ENCODE data around the gene REXO1. TPM values are rescaled to one million over a fixed set of nuclear protein-coding genes. Genes with fewer than 3 reads are reported as not detected.
A peak's percentile ranks its signal among the peaks of the same experiment; 100 is the strongest.

Gene REXO1
- total RNA-seq, 4 donors from 2014 or later, result 7.5 to 16.4 (median 15.4) TPM

DNA sequence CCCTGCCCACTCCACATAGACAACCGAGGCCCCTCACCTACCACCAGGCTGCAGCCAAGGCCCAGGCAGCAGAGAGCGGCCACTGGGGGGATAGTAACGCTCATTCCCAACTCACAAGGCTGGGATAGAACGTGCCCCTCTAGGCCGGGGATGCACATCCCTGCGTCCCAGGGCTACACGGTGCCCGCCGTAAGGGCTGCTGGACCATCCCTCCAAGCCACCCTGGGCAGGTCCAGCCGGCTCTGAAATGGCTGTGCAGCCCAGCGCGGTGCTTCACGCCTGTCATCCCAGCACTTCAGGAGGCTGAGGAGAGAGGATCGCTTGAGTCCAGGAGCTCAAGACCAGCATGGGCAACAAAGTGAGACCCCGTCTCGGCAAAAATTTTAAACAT is 3.2 kb downstream of the REXO1 start:
- Histone ChIP-seq H3K27ac (no peak overlapping the region), H3K36me3 (peaks cover 0 to 28% (median 0%) of the 10 kb centered on the region in 3 donors), H3K4me1 (peaks cover 65 to 86% (median 67%) of the 10 kb centered on the region in 3 donors), H3K4me3 (peak overlapping the region in 1 of 4 donors; percentile 9), H3K9me3 (no peaks in the 10 kb centered on the region), H3K27me3 (no peaks in the 10 kb centered on the region)
- DNase-seq, result no peak
- intact Hi-C loops (cut with DNase I), result no loop called here
- TF ChIP-seq, protein P1, sequence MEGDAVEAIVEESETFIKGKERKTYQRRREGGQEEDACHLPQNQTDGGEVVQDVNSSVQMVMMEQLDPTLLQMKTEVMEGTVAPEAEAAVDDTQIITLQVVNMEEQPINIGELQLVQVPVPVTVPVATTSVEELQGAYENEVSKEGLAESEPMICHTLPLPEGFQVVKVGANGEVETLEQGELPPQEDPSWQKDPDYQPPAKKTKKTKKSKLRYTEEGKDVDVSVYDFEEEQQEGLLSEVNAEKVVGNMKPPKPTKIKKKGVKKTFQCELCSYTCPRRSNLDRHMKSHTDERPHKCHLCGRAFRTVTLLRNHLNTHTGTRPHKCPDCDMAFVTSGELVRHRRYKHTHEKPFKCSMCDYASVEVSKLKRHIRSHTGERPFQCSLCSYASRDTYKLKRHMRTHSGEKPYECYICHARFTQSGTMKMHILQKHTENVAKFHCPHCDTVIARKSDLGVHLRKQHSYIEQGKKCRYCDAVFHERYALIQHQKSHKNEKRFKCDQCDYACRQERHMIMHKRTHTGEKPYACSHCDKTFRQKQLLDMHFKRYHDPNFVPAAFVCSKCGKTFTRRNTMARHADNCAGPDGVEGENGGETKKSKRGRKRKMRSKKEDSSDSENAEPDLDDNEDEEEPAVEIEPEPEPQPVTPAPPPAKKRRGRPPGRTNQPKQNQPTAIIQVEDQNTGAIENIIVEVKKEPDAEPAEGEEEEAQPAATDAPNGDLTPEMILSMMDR (IDR thresholded peaks at IDR 0.05), result no peak
- TF ChIP-seq POLR2A (IDR thresholded peaks at IDR 0.05), result no peak
- WGBS, 2 donors, result 70 to 95% methylated on average over 2 to 6 of the region's 16 CpGs

DNA sequence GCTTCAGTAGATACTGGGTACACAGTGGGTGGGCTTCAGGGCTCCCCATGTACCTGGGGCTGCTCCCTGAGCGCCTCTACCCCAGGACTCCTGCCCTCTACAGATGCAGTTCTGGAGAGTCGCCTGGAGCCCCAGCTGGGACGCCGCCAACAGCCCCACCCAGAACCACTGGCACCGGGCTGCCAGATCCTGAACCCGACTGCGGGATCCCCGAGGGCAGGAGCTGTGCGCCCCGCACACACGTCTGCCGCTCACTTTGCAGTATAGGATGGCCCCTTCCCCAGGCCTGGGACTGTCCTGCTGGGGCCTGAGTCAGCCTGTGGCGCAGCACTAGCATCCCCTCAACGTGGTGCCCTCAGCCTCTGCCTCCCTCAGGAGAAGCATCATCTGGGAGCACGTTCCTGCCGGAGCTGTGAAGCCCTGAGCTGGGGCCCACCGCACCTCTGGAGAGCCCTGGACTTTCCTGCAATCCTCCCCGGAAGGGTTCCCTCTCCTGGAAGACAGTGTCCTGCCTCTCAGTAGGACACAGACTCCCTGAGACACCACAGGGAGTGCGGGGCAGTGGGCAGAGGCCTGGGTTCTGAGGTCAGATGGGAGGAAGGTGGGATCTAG is 3.7 kb downstream of the REXO1 start:
- TF ChIP-seq, protein P1 (IDR thresholded peaks at IDR 0.05), result no peak
- no peak for TF ChIP-seq POLR2A (IDR thresholded peaks at IDR 0.05)
- Histone ChIP-seq H3K36me3 (peaks cover 0 to 33% (median 4%) of the 10 kb centered on the region in 3 donors), H3K27me3 (no peaks in the 10 kb centered on the region), H3K9me3 (no peaks in the 10 kb centered on the region), H3K27ac (peak overlapping the region in 3 of 4 donors; percentile 45 to 64 (median 59)), H3K4me1 (peaks cover 69 to 91% (median 72%) of the 10 kb centered on the region in 3 donors), H3K4me3 (no peak overlapping the region)
- intact Hi-C loops (cut with DNase I), result no loop called here
- DNase-seq, result no peak
- WGBS, 2 donors, result 53 to 100% methylated on average over 3 of the region's 19 CpGs

DNA sequence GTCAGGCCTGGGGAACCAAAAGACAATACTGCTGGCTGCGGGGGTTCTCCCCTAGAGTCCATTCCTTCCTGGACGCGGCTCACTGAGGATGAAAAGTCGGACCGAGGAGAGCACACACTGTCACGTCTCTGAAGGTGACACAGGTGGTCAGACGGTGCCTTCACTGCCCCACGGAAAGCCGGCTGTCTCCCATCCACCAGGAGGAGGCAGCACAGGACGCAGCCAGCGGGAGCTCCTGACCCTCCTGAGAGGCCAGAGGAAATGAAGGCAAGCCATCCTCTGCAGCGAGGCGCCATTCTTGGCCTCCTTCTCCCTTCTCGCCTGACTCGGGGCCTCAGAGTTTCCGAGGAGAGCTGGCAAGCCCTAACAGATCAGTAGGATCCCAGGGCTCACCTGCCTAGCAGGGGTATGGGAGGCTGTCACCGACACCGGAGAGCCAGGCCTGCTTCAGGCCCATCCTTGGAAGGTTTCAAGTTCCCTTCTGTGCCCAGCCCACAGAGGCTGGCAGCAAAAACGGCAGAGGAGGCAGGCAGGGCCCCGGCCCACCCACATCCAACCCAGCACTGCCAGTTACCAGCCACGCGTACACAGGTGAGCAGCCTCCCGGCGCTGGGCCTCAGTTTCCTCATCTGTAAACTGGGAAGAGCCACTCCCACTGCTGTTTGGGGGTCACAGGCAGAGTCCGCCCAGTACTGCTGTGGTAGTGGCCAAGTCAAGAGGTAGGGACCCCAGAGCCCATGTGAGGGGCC is 4.5 kb downstream of the REXO1 start:
- TF ChIP-seq POLR2A (IDR thresholded peaks at IDR 0.05), result no peak
- TF ChIP-seq, protein P1 (IDR thresholded peaks at IDR 0.05), result peak in 2 of 6 experiments; percentile 17 to 38
- WGBS, 2 donors, result 50 to 100% methylated on average over 1 to 9 of the region's 25 CpGs
- peaks cover 70 to 91% (median 74%) of the 10 kb centered on the region in 3 donors for H3K4me1 ChIP-seq
- peak overlapping the region in 1 of 4 donors; percentile 21 for H3K4me3 ChIP-seq
- H3K36me3 ChIP-seq, result peaks cover 0 to 41% (median 7%) of the 10 kb centered on the region in 3 donors
- peak overlapping the region; percentile 25 to 64 (median 52) for H3K27ac ChIP-seq
- H3K27me3 ChIP-seq, result no peaks in the 10 kb centered on the region
- DNase-seq, result no peak
- intact Hi-C loops (cut with DNase I), result no loop called here
- no peaks in the 10 kb centered on the region for H3K9me3 ChIP-seq

DNA sequence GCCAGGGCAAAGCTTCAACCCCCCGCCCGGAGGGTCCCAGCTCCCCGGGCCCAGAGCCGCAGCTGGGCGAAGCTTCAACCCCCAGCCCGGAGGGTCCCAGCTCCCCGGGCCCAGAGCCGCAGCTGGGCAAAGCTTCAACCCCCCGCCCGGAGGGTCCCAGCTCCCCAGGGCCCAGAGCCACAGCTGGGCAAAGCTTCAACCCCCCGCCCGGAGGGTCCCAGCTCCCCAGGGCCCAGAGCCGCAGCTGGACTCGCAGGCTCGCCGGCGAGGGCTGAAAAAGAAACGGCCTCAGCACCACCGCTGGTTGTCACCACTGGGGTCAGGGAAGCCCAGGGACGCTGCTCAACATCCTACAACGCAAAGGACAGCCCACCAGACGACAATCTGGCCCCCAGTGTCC is 5.2 kb downstream of the REXO1 start:
- Histone ChIP-seq H3K36me3 (peaks cover 0 to 48% (median 7%) of the 10 kb centered on the region in 3 donors), H3K27ac (peak overlapping the region; percentile 18 to 64 (median 59)), H3K4me3 (peak overlapping the region in 1 of 4 donors; percentile 35), H3K27me3 (no peaks in the 10 kb centered on the region), H3K4me1 (peaks cover 70 to 96% (median 74%) of the 10 kb centered on the region in 3 donors), H3K9me3 (no peaks in the 10 kb centered on the region)
- DNase-seq, result no peak
- no peak for TF ChIP-seq POLR2A (IDR thresholded peaks at IDR 0.05)
- intact Hi-C loops (cut with DNase I), result no loop called here
- 0 to 61% methylated on average over 1 to 3 of the region's 22 CpGs for WGBS, 2 donors

DNA sequence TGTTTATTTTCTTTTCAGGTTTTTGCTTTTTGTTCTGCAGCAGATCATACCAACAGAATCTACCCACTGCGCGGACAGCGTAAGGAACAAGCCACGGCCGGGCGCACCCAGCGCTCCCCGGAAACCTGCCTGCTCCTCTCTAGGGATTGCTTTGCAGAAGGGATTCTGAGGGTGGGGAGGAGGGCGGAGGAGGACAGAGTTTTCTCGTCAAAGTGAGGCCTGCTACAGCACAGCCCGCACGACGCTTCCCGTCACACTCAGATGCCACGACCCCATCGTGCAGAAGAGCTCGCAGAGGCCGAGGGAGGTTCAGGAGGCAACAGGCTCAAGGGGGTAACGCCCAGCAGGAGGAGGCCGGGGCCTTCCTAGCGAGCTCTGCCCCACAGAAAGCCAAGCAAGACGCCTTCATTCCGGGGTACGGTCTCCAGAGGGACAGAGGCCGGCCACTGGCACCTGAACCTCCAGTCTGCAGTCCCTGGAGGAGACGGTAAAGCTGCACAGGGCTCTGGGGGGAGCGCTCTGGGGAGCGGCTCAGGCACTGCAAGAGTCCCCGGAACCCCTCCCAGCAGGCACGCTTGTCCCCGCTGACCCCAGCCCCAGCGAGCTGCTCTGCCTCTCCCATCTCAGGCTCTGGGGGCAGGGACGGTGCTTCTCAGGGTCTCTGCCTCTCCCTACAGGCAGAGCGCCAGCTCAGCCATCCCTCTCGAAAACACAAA is 6.9 kb downstream of the REXO1 start:
- TF ChIP-seq, protein P1 (IDR thresholded peaks at IDR 0.05), result no peak
- H3K9me3 ChIP-seq, result no peaks in the 10 kb centered on the region
- H3K27ac ChIP-seq, result peak overlapping the region in 3 of 4 donors; percentile 35 to 64 (median 47)
- DNase-seq, result no peak
- WGBS, 2 donors, result 80 to 86% methylated on average over 12 to 15 of the region's 35 CpGs
- H3K36me3 ChIP-seq, result peaks cover 0 to 48% (median 7%) of the 10 kb centered on the region in 3 donors
- no peaks in the 10 kb centered on the region for H3K27me3 ChIP-seq
- H3K4me1 ChIP-seq, result peaks cover 65 to 98% (median 72%) of the 10 kb centered on the region in 3 donors
- intact Hi-C loops (cut with DNase I), result no loop called here
- H3K4me3 ChIP-seq, result peak overlapping the region in 2 of 4 donors; percentile 19 to 33
